SU-DHL-6 (cell line): ENCODE results near the gene CXorf65.

ENCODE experiments used
- H2AFZ ChIP-seq: fragments of 200-600 bp; sonication (generic); 2 replicates; pipeline ENCODE4 v1.6.1; 2014; ENCODE audit warnings: low read depth, mild to moderate bottlenecking, moderate library complexity, mixed read lengths, antibody characterized with exemption, low read length; ENCODE audit not compliant: severe bottlenecking
- H3F3A ChIP-seq: fragments of 200-600 bp; shearing (Covaris generic); 2 replicates; pipeline ENCODE4 v1.6.0; 2016; ENCODE audit warnings: antibody characterized with exemption, mild to moderate bottlenecking; ENCODE audit not compliant: insufficient read depth
- H3K27ac ChIP-seq: fragments of 200-600 bp; sonication (generic); 2 replicates; pipeline ENCODE4 v1.5.1; 2016; ENCODE audit warnings: low read depth, mild to moderate bottlenecking, low read length, moderate library complexity, mixed read lengths
- H3K27me3 ChIP-seq: fragments of 200-600 bp; sonication (generic), shearing (Covaris generic); 2 replicates; pipeline ENCODE4 v1.6.0; 2014; ENCODE audit warnings: mild to moderate bottlenecking, low read length
- H3K36me3 ChIP-seq: fragments of 200-600 bp; sonication (generic); 2 replicates; pipeline ENCODE4 v1.6.1; 2014; ENCODE audit warnings: mild to moderate bottlenecking, low read length, mixed read lengths
- H3K4me2 ChIP-seq: fragments of 300-600, 200-600 bp; shearing (Covaris generic), sonication (generic); 2 replicates; pipeline ENCODE4 v1.6.0; 2014; ENCODE audit warnings: low read length, low read depth, mild to moderate bottlenecking; ENCODE audit not compliant: poor library complexity, severe bottlenecking
- H3K4me3 ChIP-seq: fragments of 200-600 bp; sonication (generic); 2 replicates; pipeline ENCODE4 v1.5.1; 2014; ENCODE audit warnings: antibody characterized with exemption, low read length, mild to moderate bottlenecking, mixed read lengths; ENCODE audit not compliant: insufficient read depth, poor library complexity, severe bottlenecking
- H3K79me2 ChIP-seq: fragments of 200-600 bp; sonication (generic); 2 replicates; pipeline ENCODE4 v1.6.1; 2014; ENCODE audit warnings: mild to moderate bottlenecking, low read length, moderate library complexity; ENCODE audit not compliant: insufficient read depth
- H3K9ac ChIP-seq: fragments of 200-600 bp; sonication (generic); 2 replicates; pipeline ENCODE4 v1.7.0; 2014; ENCODE audit warnings: mild to moderate bottlenecking, low read length
- H3K9me2 ChIP-seq: fragments of 200-600 bp; sonication (generic); replicated peaks from 2 replicates; pipeline ENCODE4 v1.6.1; 2014; ENCODE audit warnings: low read length; ENCODE audit not compliant: insufficient read depth
- H3K9me3 ChIP-seq: fragments of 200-600 bp; sonication (generic); 2 replicates; pipeline ENCODE4 v1.6.1; 2014; ENCODE audit warnings: low read length, mixed read lengths; ENCODE audit not compliant: insufficient read depth
- H4K20me1 ChIP-seq: fragments of 200-600 bp; sonication (generic); 2 replicates; pipeline ENCODE4 v1.6.1; 2014; ENCODE audit warnings: low read depth, mild to moderate bottlenecking, antibody characterized with exemption, low read length, moderate library complexity, mixed read lengths
- CTCF ChIP-seq: fragments of 200-600 bp; sonication (generic); IDR thresholded peaks from one replicate; pipeline ENCODE4 v1.5.1; 2017; ENCODE audit warnings: antibody characterized with exemption, mild to moderate bottlenecking, low read length, moderate library complexity; ENCODE audit not compliant: insufficient read depth, poor library complexity, severe bottlenecking
- EZH2phosphoT487 ChIP-seq: fragments of 200-600 bp; sonication (generic), shearing (Covaris generic); conservative IDR thresholded peaks from 2 replicates; pipeline ENCODE4 v1.6.1; 2018; ENCODE audit warnings: mild to moderate bottlenecking, antibody characterized with exemption, low read length, moderate library complexity, mixed read lengths

Gene CXorf65

GRCh38 chrX:71111141-71111843 is 4.8 kb upstream of the CXorf65 start, which contains the start of gene IL2RG:
Gene IL2RG, minus strand, starts transcription at chrX:71111577. Its CDS starts 38 bp downstream, at chrX:71111539.
- Histone ChIP-seq H3K4me2 (peak within 1 kb of the TSS; percentile 98), H3K9me2 (no peaks in the 10 kb centered on the region), H3K79me2 (peaks cover 16% of the 10 kb centered on the region; the same call in 1 of the 2 replicates), H2AFZ (peak within 1 kb of the TSS; percentile 74), H3K27me3 (no peaks in the 10 kb centered on the region), H3K27ac (peak within 1 kb of the TSS; percentile 97), H4K20me1 (no peaks in the 10 kb centered on the region), H3F3A (peaks cover 10% of the 10 kb centered on the region), H3K4me3 (peak within 1 kb of the TSS; percentile 65), H3K9ac (peak within 1 kb of the TSS; percentile 73), H3K36me3 (no peaks in the 10 kb centered on the region), H3K9me3 (no peaks in the 10 kb centered on the region)
- no peak for TF ChIP-seq CTCF
- TF ChIP-seq EZH2phosphoT487: no peak

- Histone ChIP-seq H3K27me3 (no peaks in the 10 kb centered on the region), H3K27ac (no peak overlapping the region), H3K9me2 (no peaks in the 10 kb centered on the region), H3K36me3 (no peaks in the 10 kb centered on the region), H3K79me2 (peaks cover 16% of the 10 kb centered on the region; the same call in 1 of the 2 replicates), H3K4me2 (no peak overlapping the region), H3K9me3 (no peaks in the 10 kb centered on the region), H4K20me1 (no peaks in the 10 kb centered on the region), H3F3A (peaks cover 10% of the 10 kb centered on the region), H2AFZ (no peak overlapping the region), H3K4me3 (no peak overlapping the region), H3K9ac (no peak overlapping the region)
- TF ChIP-seq EZH2phosphoT487: no peak
- no peak for TF ChIP-seq CTCF
Measured at GRCh38 chrX:71109051-71109450, 2.5 kb upstream of the CXorf65 start.

- Histone ChIP-seq H2AFZ (no peak overlapping the region), H3K36me3 (no peaks in the 10 kb centered on the region), H3F3A (peaks cover 10% of the 10 kb centered on the region), H3K9me3 (no peaks in the 10 kb centered on the region), H3K9me2 (no peaks in the 10 kb centered on the region), H3K79me2 (peaks cover 16% of the 10 kb centered on the region; the same call in 1 of the 2 replicates), H3K27me3 (no peaks in the 10 kb centered on the region), H3K4me3 (no peak overlapping the region), H3K9ac (no peak overlapping the region), H3K4me2 (no peak overlapping the region), H3K27ac (no peak overlapping the region), H4K20me1 (no peaks in the 10 kb centered on the region)
- TF ChIP-seq EZH2phosphoT487 (no peak), CTCF (no peak)
Measured at GRCh38 chrX:71107762-71108360, 1.3 kb upstream of the CXorf65 start.
